Activated T-helper 17 cell treated with anti-CD3 and anti-CD28 coated beads, Interleukin-2, amount 50 U/mL, for 72 hours (primary cell): ENCODE measurements around the gene FAM47B. TPM values are rescaled to one million over a fixed set of nuclear protein-coding genes. Genes with fewer than 3 reads are reported as not detected.

Source experiments
- ATAC-seq: fragments of 150-1000 bp; cut with Tn5 transposase; replicated peaks from 2 replicates; pipeline ENCODE4 v1.10.0; 2021; ENCODE audit warnings: mild to moderate bottlenecking, moderate library complexity
- H3K27ac Mint-ChIP-seq: one replicate; pipeline ENCODE4 v1.8.0; 2022; ENCODE audit warnings: mixed read lengths
- H3K27me3 Mint-ChIP-seq: one replicate; pipeline ENCODE4 v1.8.0; 2022; ENCODE audit warnings: mixed read lengths
- H3K36me3 Mint-ChIP-seq: one replicate; pipeline ENCODE4 v1.8.0; 2022; ENCODE audit warnings: low read depth, mild to moderate bottlenecking, mixed read lengths
- H3K4me1 Mint-ChIP-seq: one replicate; pipeline ENCODE4 v1.8.0; 2022; ENCODE audit warnings: mixed read lengths
- H3K4me3 Mint-ChIP-seq: one replicate; pipeline ENCODE4 v1.8.0; 2022; ENCODE audit warnings: mild to moderate bottlenecking, mixed read lengths
- H3K9me3 Mint-ChIP-seq: one replicate; pipeline ENCODE4 v1.8.0; 2022; ENCODE audit warnings: mixed read lengths
- total RNA-seq, 2 donors: library from RNA; stranded (reverse); gene quantifications; one replicate each; pipeline ENCODE4 v1.2.3, GENCODE V29; 2022

The FAM47B gene
- total RNA-seq: not detected

GRCh38 chrX:34942496-34942895 lies at the start of gene FAM47B:
Gene FAM47B (plus strand): TSS chrX:34942796. CDS start chrX:34942832, 36 bp downstream.
- Mint-ChIP-seq H3K27ac (no peak within 1 kb of the TSS), H3K4me1 (no peaks in the 10 kb centered on the region), H3K36me3 (no peaks in the 10 kb centered on the region), H3K9me3 (no peaks in the 10 kb centered on the region), H3K27me3 (no peaks in the 10 kb centered on the region), H3K4me3 (no peak within 1 kb of the TSS)
- ATAC-seq: no peak

- Mint-ChIP-seq H3K36me3 (no peaks in the 10 kb centered on the region), H3K27ac (no peak overlapping the region), H3K4me1 (no peaks in the 10 kb centered on the region), H3K27me3 (no peaks in the 10 kb centered on the region), H3K4me3 (no peak overlapping the region), H3K9me3 (peaks cover 4% of the 10 kb centered on the region)
- no peak for ATAC-seq
Measured at GRCh38 chrX:34893741-34894140, 48.9 kb upstream of the FAM47B start.

- Mint-ChIP-seq H3K27ac (no peak overlapping the region), H3K9me3 (peaks cover 4% of the 10 kb centered on the region), H3K27me3 (no peaks in the 10 kb centered on the region), H3K36me3 (no peaks in the 10 kb centered on the region), H3K4me3 (no peak overlapping the region), H3K4me1 (no peaks in the 10 kb centered on the region)
- no peak for ATAC-seq
Measured at GRCh38 chrX:34900691-34901090, 41.9 kb upstream of the FAM47B start.

- Mint-ChIP-seq H3K4me3 (no peak overlapping the region), H3K36me3 (no peaks in the 10 kb centered on the region), H3K27ac (no peak overlapping the region), H3K27me3 (no peaks in the 10 kb centered on the region), H3K9me3 (peaks cover 4% of the 10 kb centered on the region), H3K4me1 (no peaks in the 10 kb centered on the region)
- no peak for ATAC-seq
Measured at GRCh38 chrX:34901761-34902160, 40.8 kb upstream of the FAM47B start.

GRCh38 chrX:34903316-34903715 lies 39.3 kb upstream of the FAM47B start:
- Mint-ChIP-seq H3K36me3 (no peaks in the 10 kb centered on the region), H3K27me3 (no peaks in the 10 kb centered on the region), H3K4me3 (no peak overlapping the region), H3K4me1 (no peaks in the 10 kb centered on the region), H3K9me3 (peaks cover 9% of the 10 kb centered on the region), H3K27ac (no peak overlapping the region)
- ATAC-seq: no peak

GRCh38 chrX:34909151-34909550 lies 33.4 kb upstream of the FAM47B start:
- Mint-ChIP-seq H3K9me3 (peaks cover 5% of the 10 kb centered on the region), H3K27ac (no peak overlapping the region), H3K4me3 (no peak overlapping the region), H3K27me3 (no peaks in the 10 kb centered on the region), H3K36me3 (no peaks in the 10 kb centered on the region), H3K4me1 (no peaks in the 10 kb centered on the region)
- no peak for ATAC-seq

GRCh38 chrX:34915463-34916225 lies 27.0 kb upstream of the FAM47B start:
- ATAC-seq: no peak
- Mint-ChIP-seq H3K27me3 (no peaks in the 10 kb centered on the region), H3K9me3 (no peaks in the 10 kb centered on the region), H3K27ac (no peak overlapping the region), H3K36me3 (no peaks in the 10 kb centered on the region), H3K4me1 (no peaks in the 10 kb centered on the region), H3K4me3 (no peak overlapping the region)

GRCh38 chrX:34917146-34917545 lies 25.4 kb upstream of the FAM47B start:
- no peak for ATAC-seq
- Mint-ChIP-seq H3K4me3 (no peak overlapping the region), H3K9me3 (no peaks in the 10 kb centered on the region), H3K27me3 (no peaks in the 10 kb centered on the region), H3K4me1 (no peaks in the 10 kb centered on the region), H3K27ac (no peak overlapping the region), H3K36me3 (no peaks in the 10 kb centered on the region)

GRCh38 chrX:34918091-34918736 lies 24.4 kb upstream of the FAM47B start:
- Mint-ChIP-seq H3K27me3 (no peaks in the 10 kb centered on the region), H3K4me3 (no peak overlapping the region), H3K36me3 (no peaks in the 10 kb centered on the region), H3K4me1 (no peaks in the 10 kb centered on the region), H3K9me3 (no peaks in the 10 kb centered on the region), H3K27ac (no peak overlapping the region)
- no peak for ATAC-seq

GRCh38 chrX:34918856-34919255 lies 23.7 kb upstream of the FAM47B start:
- Mint-ChIP-seq H3K4me1 (no peaks in the 10 kb centered on the region), H3K27me3 (no peaks in the 10 kb centered on the region), H3K9me3 (no peaks in the 10 kb centered on the region), H3K27ac (no peak overlapping the region), H3K36me3 (no peaks in the 10 kb centered on the region), H3K4me3 (no peak overlapping the region)
- no peak for ATAC-seq

GRCh38 chrX:34927866-34928265 lies 14.7 kb upstream of the FAM47B start:
- Mint-ChIP-seq H3K36me3 (no peaks in the 10 kb centered on the region), H3K9me3 (peaks cover 3% of the 10 kb centered on the region), H3K27ac (no peak overlapping the region), H3K4me3 (no peak overlapping the region), H3K4me1 (no peaks in the 10 kb centered on the region), H3K27me3 (no peaks in the 10 kb centered on the region)
- ATAC-seq: no peak

GRCh38 chrX:34943235-34943634 lies 639 bp downstream of the FAM47B start:
- Mint-ChIP-seq H3K36me3 (no peaks in the 10 kb centered on the region), H3K9me3 (no peaks in the 10 kb centered on the region), H3K27me3 (no peaks in the 10 kb centered on the region), H3K27ac (no peak overlapping the region), H3K4me3 (no peak overlapping the region), H3K4me1 (no peaks in the 10 kb centered on the region)
- no peak for ATAC-seq

- H3K4me1 Mint-ChIP-seq: no peaks in the 10 kb centered on the region
- peaks cover 4% of the 10 kb centered on the region for H3K9me3 Mint-ChIP-seq
- no peak for ATAC-seq
- H3K27me3 Mint-ChIP-seq: no peaks in the 10 kb centered on the region
- no peaks in the 10 kb centered on the region for H3K36me3 Mint-ChIP-seq
- H3K27ac Mint-ChIP-seq: no peak overlapping the region
- H3K4me3 Mint-ChIP-seq: no peak overlapping the region
Measured at GRCh38 chrX:34956916-34957315, 14.3 kb downstream of the FAM47B start.

GRCh38 chrX:34961662-34962061 lies 19.1 kb downstream of the FAM47B start:
- no peak for ATAC-seq
- Mint-ChIP-seq H3K4me3 (no peak overlapping the region), H3K9me3 (no peaks in the 10 kb centered on the region), H3K4me1 (no peaks in the 10 kb centered on the region), H3K27ac (no peak overlapping the region), H3K27me3 (no peaks in the 10 kb centered on the region), H3K36me3 (no peaks in the 10 kb centered on the region)

GRCh38 chrX:34972206-34972605 lies 29.6 kb downstream of the FAM47B start:
- Mint-ChIP-seq H3K36me3 (no peaks in the 10 kb centered on the region), H3K27me3 (no peaks in the 10 kb centered on the region), H3K9me3 (peaks cover 4% of the 10 kb centered on the region), H3K4me3 (no peak overlapping the region), H3K4me1 (no peaks in the 10 kb centered on the region), H3K27ac (no peak overlapping the region)
- no peak for ATAC-seq
